AG10803 (cell line): ENCODE results near the gene FSIP1.

Experiments used
- DNase-seq: peaks from one replicate; pipeline ENCODE4 v3.0.0; 2010; ENCODE audit warnings: low read depth
- H3K4me3 ChIP-seq: 2 replicates; pipeline ENCODE4 v1.5.1; 2011; ENCODE audit warnings: mild to moderate bottlenecking, low read length, control low read depth
- CTCF ChIP-seq: conservative IDR thresholded peaks from 2 replicates; pipeline ENCODE4 v1.5.1; 2011; ENCODE audit warnings: mild to moderate bottlenecking, low read length, control low read depth, inconsistent platforms

The FSIP1 gene

GRCh38 chr15:39721893-39722292 is 60.7 kb downstream of the FSIP1 start:
- H3K4me3 ChIP-seq, result no peak overlapping the region
- TF ChIP-seq CTCF, result no peak
- no peak for DNase-seq

GRCh38 chr15:39720621-39721611 is 61.7 kb downstream of the FSIP1 start:
- no peak for TF ChIP-seq CTCF
- H3K4me3 ChIP-seq, result no peak overlapping the region
- DNase-seq, result peak; percentile 89

GRCh38 chr15:39720081-39720480 is 62.6 kb downstream of the FSIP1 start:
- no peak for TF ChIP-seq CTCF

GRCh38 chr15:39719109-39719508 is 63.5 kb downstream of the FSIP1 start:
- TF ChIP-seq CTCF, result no peak
- DNase-seq, result no peak
- no peak overlapping the region for H3K4me3 ChIP-seq

More at GRCh38 chr15:39720081-39720480, 62.6 kb downstream of the FSIP1 start:
- H3K4me3 ChIP-seq, result no peak overlapping the region
- no peak for DNase-seq

- H3K4me3 ChIP-seq, result no peak overlapping the region
- DNase-seq, result no peak
- TF ChIP-seq CTCF, result no peak
These were observed 65.5 kb downstream of the FSIP1 start for GRCh38 chr15:39717134-39717533.

GRCh38 chr15:39714251-39714650 is 68.4 kb downstream of the FSIP1 start:
- no peak for TF ChIP-seq CTCF
- no peak overlapping the region for H3K4me3 ChIP-seq
- DNase-seq, result peak; percentile 56

GRCh38 chr15:39713846-39714245 is 68.8 kb downstream of the FSIP1 start:
- TF ChIP-seq CTCF, result no peak
- H3K4me3 ChIP-seq, result no peak overlapping the region
- peak; percentile 61 for DNase-seq
